ENCODE results near the gene ARL15. TPM values are rescaled to one million over a fixed set of nuclear protein-coding genes. Genes with fewer than 3 reads are reported as not detected.

The ARL15 gene
- total RNA-seq, 4 donors from 2014 or later = 16.6 to 48.8 (median 32.3) TPM

GRCh38 chr5:54178991-54179390, 131.4 kb downstream of the ARL15 start:
- no peak for DNase-seq (ENCODE audit: low spot score in 2 of 2)
- intact Hi-C loops (cut with DNase I; ENCODE audit: low total_unique reads) = no loop called here
- no peak overlapping the region for H3K4me3 ChIP-seq (ENCODE audit: low read depth, poor library complexity, severe bottlenecking)
- WGBS, 2 donors = 52 to 70% methylated on average over 4 of the region's 4 CpGs
- TF ChIP-seq CTCF (IDR thresholded peaks at IDR 0.05) (no peak), POLR2A (IDR thresholded peaks at IDR 0.05) (no peak)

GRCh38 chr5:54178207-54178606, 132.2 kb downstream of the ARL15 start:
- no peak overlapping the region for H3K4me3 ChIP-seq (ENCODE audit: low read depth, poor library complexity, severe bottlenecking)
- no peak for DNase-seq (ENCODE audit: low spot score in 2 of 2)
- TF ChIP-seq CTCF (IDR thresholded peaks at IDR 0.05) (no peak), POLR2A (IDR thresholded peaks at IDR 0.05) (no peak)
- 66 to 67% methylated on average over 5 of the region's 5 CpGs for WGBS, 2 donors
- intact Hi-C loops (cut with DNase I; ENCODE audit: low total_unique reads) = no loop called here

- DNase-seq (ENCODE audit: low spot score in 2 of 2) = no peak
- intact Hi-C loops (cut with DNase I; ENCODE audit: low total_unique reads) = no loop called here
- TF ChIP-seq POLR2A (IDR thresholded peaks at IDR 0.05) = no peak
- no peak for TF ChIP-seq CTCF (IDR thresholded peaks at IDR 0.05)
- no peak overlapping the region for H3K4me3 ChIP-seq (ENCODE audit: low read depth, poor library complexity, severe bottlenecking)
- WGBS, 2 donors = 88 to 94% methylated on average over 2 of the region's 2 CpGs
These were observed 133.3 kb downstream of the ARL15 start for GRCh38 chr5:54177058-54177457.

- no peak for DNase-seq (ENCODE audit: low spot score in 2 of 2)
- H3K4me3 ChIP-seq (ENCODE audit: low read depth, poor library complexity, severe bottlenecking) = no peak overlapping the region
- TF ChIP-seq POLR2A (IDR thresholded peaks at IDR 0.05) (no peak), CTCF (IDR thresholded peaks at IDR 0.05) (no peak)
- 92 to 99% methylated on average over 6 of the region's 6 CpGs for WGBS, 2 donors
- intact Hi-C loops (cut with DNase I; ENCODE audit: low total_unique reads) = no loop called here
These were observed 134.1 kb downstream of the ARL15 start for GRCh38 chr5:54176066-54176830.

- 60 to 67% methylated on average over 2 of the region's 2 CpGs for WGBS, 2 donors
- no peak overlapping the region for H3K4me3 ChIP-seq (ENCODE audit: low read depth, poor library complexity, severe bottlenecking)
- no peak for TF ChIP-seq POLR2A (IDR thresholded peaks at IDR 0.05)
- no peak for TF ChIP-seq CTCF (IDR thresholded peaks at IDR 0.05)
- intact Hi-C loops (cut with DNase I; ENCODE audit: low total_unique reads) = no loop called here
- DNase-seq (ENCODE audit: low spot score in 2 of 2) = no peak
These were observed 137.1 kb downstream of the ARL15 start for GRCh38 chr5:54173251-54173650.
